ENCODE measurements around the gene CACNG6.
"Not testable (repeated sequence)": the region's sequence is repeated elsewhere in the genome, so short reads cannot be mapped to it uniquely, and the experiment has no call there.

Gene CACNG6

GRCh38 chr19:54002495-54003315 lies 11.3 kb downstream of the CACNG6 start:
- DNase-seq, result no peak

- DNase-seq, result no peak
These were observed 18.0 kb downstream of the CACNG6 start for GRCh38 chr19:54009440-54009839.

- no peak for DNase-seq
These were observed 19.0 kb downstream of the CACNG6 start for GRCh38 chr19:54010474-54010873.

GRCh38 chr19:54011507-54012211 lies 20.2 kb downstream of the CACNG6 start:
- DNase-seq, result no peak

GRCh38 chr19:54013866-54014265 lies 22.4 kb downstream of the CACNG6 start:
- no peak for DNase-seq

- DNase-seq, result no peak
These were observed 23.6 kb downstream of the CACNG6 start for GRCh38 chr19:54014920-54015560.

GRCh38 chr19:54017261-54017660 lies 25.8 kb downstream of the CACNG6 start:
- DNase-seq, result no peak

GRCh38 chr19:54021363-54021762 lies 29.9 kb downstream of the CACNG6 start:
- no peak for DNase-seq

GRCh38 chr19:54021932-54022331 lies 30.5 kb downstream of the CACNG6 start:
- DNase-seq, result no peak

- DNase-seq, result no peak
These were observed 31.8 kb downstream of the CACNG6 start for GRCh38 chr19:54023191-54023590.

- DNase-seq, result no peak
These were observed 33.2 kb downstream of the CACNG6 start for GRCh38 chr19:54024660-54025059.

- no peak for DNase-seq
These were observed 35.2 kb downstream of the CACNG6 start for GRCh38 chr19:54026656-54027055.

- no peak for DNase-seq
These were observed 37.9 kb downstream of the CACNG6 start for GRCh38 chr19:54029301-54029700.

- peak; percentile 13 for DNase-seq
These were observed 38.6 kb downstream of the CACNG6 start for GRCh38 chr19:54029930-54030490.

GRCh38 chr19:54030895-54031586 lies 39.6 kb downstream of the CACNG6 start:
- DNase-seq, result no peak

- DNase-seq, result no peak
These were observed 44.1 kb downstream of the CACNG6 start for GRCh38 chr19:54035215-54036178.

GRCh38 chr19:54036542-54036941 lies 45.1 kb downstream of the CACNG6 start:
- not testable (repeated sequence) for DNase-seq

GRCh38 chr19:54040003-54040402 lies 48.6 kb downstream of the CACNG6 start:
- no peak for DNase-seq

GRCh38 chr19:54041969-54042606 lies 50.7 kb downstream of the CACNG6 start:
- no peak for DNase-seq

- no peak for DNase-seq
These were observed 51.6 kb downstream of the CACNG6 start for GRCh38 chr19:54042989-54043388.

GRCh38 chr19:54045771-54046170 lies 54.3 kb downstream of the CACNG6 start:
- no peak for DNase-seq
